Stimulated activated CD8-positive, alpha-beta memory T cell treated with anti-CD3 and anti-CD28 coated beads, Interleukin-12 subunit alpha, Interleukin-12 subunit beta, amount 100 ng/mL, for 24 hours (primary cell): ENCODE data around the gene PLXND1.
"Not testable (repeated sequence)": the region's sequence is repeated elsewhere in the genome, so short reads cannot be mapped to it uniquely, and the experiment has no call there.

Experiments used
- DNase-seq: peaks from one replicate; pipeline ENCODE4 v3.0.0-alpha.2; 2020; ENCODE audit errors: extremely low read depth

PLXND1 gene

DNA sequence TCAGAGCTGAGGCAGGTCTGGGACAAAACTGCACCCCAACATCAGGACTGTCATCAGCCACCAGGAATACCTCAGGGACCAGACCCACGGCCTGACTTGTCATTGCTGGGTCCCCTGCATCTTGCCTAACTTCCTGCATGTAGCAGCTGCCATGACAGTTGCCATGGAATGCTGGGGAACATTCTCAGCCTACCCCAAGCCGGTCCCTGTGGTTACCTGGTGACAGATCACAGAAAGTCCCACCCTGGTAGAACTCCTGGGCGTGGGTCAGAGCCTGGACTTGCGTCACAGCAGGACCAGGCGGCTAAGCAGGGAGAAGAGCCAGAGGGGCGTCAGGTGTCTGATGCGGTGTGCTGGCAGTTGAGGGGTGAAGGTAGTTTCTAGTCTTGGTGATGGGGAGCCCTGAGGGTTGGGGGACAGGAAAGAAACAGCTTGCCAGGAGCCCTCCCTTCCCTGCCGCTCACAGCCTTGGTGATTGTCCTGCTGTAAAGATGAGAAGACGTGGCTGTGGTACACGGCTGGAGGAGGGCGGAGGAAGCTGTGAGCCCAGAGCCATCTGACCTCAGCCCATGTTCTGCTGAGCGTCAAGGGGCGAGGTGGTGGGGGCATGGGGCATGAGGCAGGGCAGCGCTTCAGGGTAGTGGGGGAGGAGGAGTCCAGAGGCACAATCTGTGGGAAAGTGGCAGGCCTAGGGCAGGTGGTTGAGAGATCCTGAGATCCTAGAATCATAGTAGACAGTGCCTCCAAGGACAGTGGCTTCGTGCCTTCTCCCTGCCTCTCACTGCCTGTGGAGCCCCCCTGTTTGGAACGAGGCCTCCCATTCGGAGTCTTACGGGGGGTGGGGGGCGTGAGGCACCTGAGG is 58.1 kb downstream of the PLXND1 start:
- no peak for DNase-seq

GRCh38 chr3:129547241-129547640 is 59.2 kb downstream of the PLXND1 start:
- DNase-seq: no peak

DNA sequence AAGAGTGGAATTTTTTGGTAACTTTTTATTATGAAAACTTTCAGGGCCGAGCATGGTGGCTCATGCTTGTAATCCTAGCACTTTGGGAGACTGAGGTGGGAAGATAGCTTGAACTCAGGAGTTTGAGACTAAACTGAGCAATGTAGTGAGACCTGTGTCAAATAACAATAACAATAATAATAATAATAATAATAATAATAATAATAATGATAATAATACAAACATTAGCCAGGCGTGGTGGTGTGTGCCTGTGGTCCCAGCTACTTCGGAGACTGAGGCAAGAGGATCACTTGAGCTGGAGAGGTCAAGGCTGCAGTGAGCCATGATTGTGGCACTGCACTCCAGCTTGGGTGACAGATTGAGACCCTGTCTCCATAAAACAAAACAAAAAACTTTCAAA is 60.5 kb downstream of the PLXND1 start:
- not testable (repeated sequence) for DNase-seq

GRCh38 chr3:129543999-129544398 is 62.5 kb downstream of the PLXND1 start:
- DNase-seq: no peak

DNA sequence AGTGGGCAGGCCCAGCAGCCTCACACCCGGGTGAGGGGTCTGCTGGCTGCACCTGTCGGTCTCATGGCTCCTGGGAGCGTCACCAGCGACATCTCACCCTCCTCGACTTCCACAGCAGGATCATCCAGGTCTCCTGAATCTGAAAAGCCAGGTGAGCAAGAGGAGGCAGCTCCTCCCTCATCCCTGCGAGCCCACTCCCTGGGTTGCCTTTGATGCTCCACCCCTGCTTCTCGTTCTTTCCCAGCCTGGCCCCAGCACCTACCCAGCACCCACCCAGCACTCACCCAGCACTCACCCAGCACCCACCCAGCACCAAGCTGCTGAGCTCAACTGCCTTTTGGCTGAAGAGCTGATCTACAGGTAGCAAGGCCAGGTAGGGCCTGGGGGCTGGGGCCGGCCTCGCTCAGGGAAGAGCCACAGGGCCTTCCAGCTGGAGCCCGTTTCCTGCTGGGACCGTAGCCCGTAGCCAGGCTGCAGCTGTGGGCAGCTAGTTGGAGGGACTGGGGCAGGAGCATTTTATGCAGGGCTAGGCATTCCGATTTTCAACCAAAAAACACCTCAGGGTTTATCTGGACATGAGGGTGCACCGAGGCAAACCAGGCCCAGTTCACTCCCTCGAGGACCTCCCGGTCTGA is 63.2 kb downstream of the PLXND1 start, which contains the start of gene H1-8:
Gene H1-8, plus strand, starts transcription at position 20 of the 635 bp plus-strand sequence. Its CDS starts 44 bp downstream, at position 64.
- DNase-seq: no peak

GRCh38 chr3:129542747-129543146 is 63.7 kb downstream of the PLXND1 start:
- DNase-seq: no peak

- DNase-seq: no peak
Measured at GRCh38 chr3:129540776-129541516, 65.5 kb downstream of the PLXND1 start.

DNA sequence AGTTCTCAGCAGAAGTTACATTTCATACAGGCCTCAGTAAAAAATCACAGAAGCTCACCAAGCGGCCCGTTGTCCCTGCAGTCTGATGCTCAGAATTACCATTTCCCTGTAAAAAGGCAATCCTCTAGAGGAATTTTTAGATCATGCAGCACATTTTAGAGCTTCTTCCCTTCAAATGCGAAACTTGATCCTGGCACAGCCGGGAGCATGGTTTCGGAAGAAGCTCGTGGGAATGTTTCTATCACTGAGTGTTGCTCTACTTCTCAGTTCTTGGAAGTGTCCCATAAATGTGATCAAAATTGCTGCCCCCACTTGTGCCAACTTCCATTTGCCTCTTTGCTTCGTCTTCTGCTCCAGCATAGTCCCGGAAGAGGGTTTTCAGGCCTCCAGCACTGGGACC is 67.3 kb downstream of the PLXND1 start:
- no peak for DNase-seq

DNA sequence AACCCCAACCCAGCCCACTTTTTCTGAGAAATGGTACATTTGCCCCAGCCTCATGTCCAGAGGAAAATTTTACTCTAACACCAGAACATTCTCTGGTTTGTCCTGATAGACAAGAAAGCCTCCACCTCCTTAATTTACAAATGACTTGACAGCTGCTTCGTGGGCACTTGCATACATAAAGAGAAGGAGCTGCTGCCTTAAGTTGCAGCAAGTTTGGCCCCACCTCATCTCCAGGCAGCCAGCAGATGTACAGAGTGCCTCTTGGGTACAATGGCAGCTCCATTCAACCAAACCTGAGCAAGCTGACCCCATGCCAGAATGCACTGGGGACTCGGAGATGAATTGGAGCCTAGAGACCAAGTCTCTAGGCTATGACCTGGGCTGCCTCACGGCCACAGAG is 69.7 kb downstream of the PLXND1 start:
- DNase-seq: no peak

- no peak for DNase-seq
Measured at GRCh38 chr3:129536374-129536667, 70.2 kb downstream of the PLXND1 start.

- DNase-seq: no peak
Measured at GRCh38 chr3:129535075-129535474, 71.4 kb downstream of the PLXND1 start.

- no peak for DNase-seq
Measured at GRCh38 chr3:129534428-129535027, 71.9 kb downstream of the PLXND1 start.

- DNase-seq: no peak
Measured at GRCh38 chr3:129533406-129533805, 73.1 kb downstream of the PLXND1 start.

- no peak for DNase-seq
Measured at GRCh38 chr3:129532261-129532660, 74.2 kb downstream of the PLXND1 start.

- no peak for DNase-seq
Measured at GRCh38 chr3:129531699-129532098, 74.8 kb downstream of the PLXND1 start.

DNA sequence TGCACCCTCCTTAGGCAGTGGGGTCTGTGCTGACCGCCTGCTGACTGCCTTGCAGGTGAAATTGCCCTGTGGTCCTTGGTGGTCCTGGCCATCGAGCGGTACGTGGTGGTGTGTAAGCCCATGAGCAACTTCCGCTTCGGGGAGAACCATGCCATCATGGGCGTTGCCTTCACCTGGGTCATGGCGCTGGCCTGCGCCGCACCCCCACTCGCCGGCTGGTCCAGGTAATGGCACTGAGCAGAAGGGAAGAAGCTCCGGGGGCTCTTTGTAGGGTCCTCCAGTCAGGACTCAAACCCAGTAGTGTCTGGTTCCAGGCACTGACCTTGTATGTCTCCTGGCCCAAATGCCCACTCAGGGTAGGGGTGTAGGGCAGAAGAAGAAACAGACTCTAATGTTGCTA is 75.7 kb downstream of the PLXND1 start:
- no peak for DNase-seq

DNA sequence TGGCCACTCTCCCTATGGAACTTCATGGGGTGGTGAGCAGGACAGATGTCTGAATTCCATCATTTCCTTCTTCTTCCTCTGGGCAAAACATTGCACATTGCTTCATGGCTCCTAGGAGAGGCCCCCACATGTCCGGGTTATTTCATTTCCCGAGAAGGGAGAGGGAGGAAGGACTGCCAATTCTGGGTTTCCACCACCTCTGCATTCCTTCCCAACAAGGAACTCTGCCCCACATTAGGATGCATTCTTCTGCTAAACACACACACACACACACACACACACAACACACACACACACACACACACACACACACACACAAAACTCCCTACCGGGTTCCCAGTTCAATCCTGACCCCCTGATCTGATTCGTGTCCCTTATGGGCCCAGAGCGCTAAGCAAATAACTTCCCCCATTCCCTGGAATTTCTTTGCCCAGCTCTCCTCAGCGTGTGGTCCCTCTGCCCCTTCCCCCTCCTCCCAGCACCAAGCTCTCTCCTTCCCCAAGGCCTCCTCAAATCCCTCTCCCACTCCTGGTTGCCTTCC is 76.2 kb downstream of the PLXND1 start:
- DNase-seq: no peak

- no peak for DNase-seq
Measured at GRCh38 chr3:129529436-129530210, 76.9 kb downstream of the PLXND1 start.

GRCh38 chr3:129528589-129529100 is 77.8 kb downstream of the PLXND1 start, which contains the start of gene RHO:
RHO (plus strand) TSS chr3:129528639; CDS start chr3:129528734, 95 bp downstream.
- no peak for DNase-seq

DNA sequence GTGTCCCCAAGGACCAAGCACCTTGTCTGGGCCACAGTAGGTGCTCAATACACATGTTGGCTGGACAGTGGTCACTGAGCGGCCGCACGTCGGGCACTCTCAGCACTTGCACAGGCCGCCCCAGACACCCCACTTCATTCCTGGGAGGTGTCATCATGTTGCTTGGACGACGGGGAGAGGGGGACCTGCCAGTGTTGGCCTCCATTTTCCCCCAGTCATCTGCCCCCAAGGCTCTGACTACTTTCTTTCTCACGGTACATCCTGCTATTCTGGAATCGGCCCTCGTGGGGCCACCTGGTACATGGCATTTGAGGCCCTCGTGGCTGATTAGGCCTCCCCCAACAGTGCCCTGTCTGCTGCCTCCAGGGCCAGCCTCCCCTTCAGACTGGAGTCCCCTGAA is 79.2 kb downstream of the PLXND1 start:
- no peak for DNase-seq
